GM19193 (cell line): ENCODE measurements around the gene PTPRN2.

Source experiments
- POLR2A ChIP-seq: IDR thresholded peaks from 4 replicates; pipeline ENCODE4 v1.6.1; 2011; ENCODE audit not compliant: insufficient read depth, insufficient read length; ENCODE audit errors: extremely low read depth

PTPRN2 gene

DNA sequence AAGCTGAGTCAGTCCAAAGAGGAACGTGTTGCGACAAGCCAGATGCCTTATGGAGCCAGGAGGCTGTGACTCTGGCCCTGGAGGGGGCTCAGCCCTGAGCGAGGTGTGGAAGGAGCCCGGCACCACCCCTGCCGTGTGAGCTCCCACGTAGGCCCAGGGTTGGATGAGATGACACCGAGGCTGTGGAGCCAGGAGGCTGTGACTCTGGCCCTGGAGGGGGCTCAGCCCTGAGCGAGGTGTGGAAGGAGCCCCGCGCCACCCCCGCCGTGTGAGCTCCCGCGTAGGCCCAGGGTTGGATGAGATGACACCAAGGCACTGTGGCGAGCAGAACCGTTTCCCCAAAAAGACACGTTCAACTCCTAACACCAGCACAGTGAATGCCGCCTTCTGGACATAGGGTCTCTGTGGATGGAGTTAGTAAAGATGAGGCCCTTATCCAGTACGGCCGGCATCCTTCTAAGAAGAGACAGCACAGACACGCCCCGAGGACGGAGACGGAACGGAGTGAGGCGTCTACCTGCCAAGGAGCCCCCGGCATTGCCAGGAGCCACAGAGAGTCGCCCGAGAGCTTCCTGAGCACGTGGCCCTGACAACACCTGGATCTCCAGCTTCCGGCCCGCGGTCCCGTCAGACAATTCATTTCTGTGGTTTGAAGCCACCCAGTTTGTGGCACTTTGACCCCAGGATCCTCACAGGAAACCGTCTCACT, 778.3 kb downstream of the PTPRN2 start:
- TF ChIP-seq POLR2A: no peak

DNA sequence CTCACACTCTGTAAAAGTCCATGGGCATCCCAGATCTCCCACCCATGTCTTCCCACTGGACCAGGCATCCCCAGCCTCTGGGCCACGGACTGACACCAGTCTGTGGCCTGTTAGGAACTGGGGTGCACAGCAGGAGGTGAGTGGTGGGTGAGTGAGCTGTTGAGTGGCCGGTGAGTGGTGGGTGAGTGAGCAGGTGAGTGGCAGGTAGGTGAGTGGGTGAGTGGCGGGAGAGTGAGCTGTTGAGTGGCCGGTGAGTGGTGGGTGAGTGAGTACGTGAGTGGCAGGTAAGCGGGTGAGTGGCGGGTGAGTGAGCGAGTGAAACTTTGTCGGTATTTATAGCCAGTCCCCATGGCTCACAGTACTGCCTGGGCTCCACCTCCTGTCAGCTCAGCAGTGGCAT, 779.6 kb downstream of the PTPRN2 start:
- TF ChIP-seq POLR2A: no peak

DNA sequence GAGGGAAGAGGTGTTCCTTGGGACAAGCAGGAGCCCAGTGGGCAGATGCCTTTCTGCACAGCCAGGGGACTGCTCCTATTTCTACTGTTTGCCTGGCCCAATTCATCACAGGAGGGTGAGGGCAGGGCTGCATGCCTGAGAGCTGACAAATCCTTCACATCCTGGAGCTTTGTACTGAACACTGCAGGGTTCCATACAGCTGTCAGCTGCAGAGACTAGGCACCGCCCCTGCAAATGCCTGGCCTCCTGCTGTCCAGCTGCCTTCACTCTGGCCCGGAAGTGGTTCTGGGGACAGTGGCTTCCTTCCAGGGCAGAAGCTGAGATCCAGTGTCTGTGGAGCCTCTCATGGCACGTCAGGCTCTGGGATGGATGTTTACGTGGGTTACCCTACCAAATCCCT, 780.1 kb downstream of the PTPRN2 start:
- TF ChIP-seq POLR2A: no peak

DNA sequence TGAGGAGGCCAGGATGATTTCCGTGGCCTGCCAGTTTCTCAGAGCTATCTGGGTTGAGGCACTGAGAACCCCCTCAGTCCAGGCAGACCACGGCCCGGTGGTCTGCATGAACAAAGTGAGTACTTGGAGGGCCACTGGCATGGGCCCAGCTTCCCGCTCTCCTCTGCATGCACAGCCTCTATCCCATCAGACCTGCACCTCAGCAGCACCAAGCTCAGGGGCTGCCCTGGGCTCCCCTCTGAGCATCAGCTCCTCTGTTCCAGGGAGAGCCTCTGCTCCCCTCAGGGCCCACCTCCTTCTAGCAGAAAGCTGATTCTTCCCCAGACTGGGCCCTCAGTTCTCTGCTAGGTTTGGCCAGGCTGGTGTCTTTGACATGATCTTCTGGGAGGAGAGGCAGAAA, 780.9 kb downstream of the PTPRN2 start:
- TF ChIP-seq POLR2A: no peak

DNA sequence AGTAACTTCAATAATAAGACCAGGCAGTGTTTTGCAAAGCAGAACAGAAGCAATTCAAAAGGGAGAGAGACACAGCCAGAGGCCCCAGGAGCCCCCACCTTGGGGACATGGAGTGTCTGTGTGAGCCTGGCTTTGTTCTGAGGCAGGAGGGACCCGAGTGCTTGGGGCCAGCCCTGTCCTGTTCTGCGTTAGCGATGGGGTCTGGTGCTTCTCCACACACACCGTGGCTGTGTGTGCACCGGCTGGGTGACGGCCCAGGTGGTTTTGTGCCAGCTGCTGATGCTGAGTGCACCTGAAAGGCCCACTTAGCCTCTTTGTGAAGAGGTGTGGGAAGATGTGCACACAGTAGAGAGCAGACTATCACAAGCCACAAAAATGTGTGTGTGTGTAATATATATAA, 781.9 kb downstream of the PTPRN2 start:
- TF ChIP-seq POLR2A: no peak

DNA sequence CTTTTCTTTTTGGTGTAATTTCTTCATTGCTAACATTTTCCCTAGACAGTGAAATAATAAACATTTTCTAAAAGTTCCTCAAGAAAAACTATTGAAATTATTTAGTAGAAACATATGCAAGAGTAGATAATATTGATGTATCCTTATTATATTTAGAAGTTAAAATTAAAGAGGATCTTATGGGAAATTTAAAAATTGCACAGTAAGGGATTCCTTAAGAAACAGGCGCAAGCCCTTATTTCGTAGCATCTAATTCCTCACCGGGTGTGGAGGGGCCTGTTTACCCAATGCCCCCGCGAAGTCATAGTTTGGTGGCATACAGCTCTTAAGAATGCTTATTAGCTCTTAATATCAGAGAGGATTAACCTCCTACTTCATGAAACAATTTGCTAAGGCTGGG, 783.7 kb downstream of the PTPRN2 start:
- TF ChIP-seq POLR2A: no peak

DNA sequence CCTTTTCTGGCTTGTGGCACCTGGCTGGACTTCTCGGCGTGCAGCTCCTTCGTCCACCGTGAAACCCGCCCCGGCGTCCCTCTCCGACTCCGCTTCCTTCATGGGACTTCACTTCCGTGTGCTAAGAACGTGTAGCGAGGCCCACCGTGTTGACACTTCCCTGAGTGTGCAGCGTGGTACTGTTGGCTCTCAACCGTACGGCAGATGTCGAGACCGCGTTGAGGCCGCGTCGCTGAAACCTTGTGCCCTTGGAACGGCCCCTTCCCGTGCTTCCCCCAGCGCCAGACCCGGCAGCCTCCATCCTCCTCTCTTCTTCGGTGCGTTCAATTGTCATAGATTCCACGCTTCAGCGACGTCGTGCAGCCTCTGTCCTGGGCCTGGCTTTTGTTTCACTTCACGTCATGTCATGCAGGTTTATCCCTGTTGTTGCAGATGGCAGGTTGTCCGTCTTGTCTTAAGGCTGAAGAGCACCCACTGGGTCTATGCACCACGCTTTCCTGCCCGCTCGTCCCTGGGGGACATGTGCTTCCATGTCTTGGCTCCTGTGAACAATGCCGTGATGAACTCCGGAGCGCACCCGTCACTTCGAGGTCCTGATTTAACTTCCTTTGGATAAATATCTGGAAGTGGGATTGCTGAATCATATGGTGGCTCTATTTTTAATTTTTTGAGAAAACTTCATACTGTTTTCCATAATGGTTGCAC, 785.5 kb downstream of the PTPRN2 start:
- TF ChIP-seq POLR2A: no peak

DNA sequence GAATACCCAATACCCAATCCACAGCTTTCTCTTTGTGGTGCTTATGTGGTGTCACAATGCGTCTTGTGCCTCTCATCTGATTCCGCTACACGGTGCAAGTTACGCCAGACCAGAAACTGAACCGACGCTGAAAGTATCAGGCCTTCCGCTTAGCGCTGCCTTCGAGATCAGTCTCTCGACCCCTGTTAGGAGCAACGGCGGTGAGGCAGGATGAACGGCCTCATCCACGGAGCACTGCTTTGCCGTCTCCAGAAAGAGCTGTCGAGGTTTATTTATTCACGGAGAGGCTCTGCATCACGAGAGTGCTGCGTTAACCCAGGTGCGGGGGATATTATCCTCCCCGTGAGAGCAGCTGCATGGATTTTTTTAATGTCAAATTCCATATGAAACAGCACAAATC, 786.5 kb downstream of the PTPRN2 start:
- no peak for TF ChIP-seq POLR2A

DNA sequence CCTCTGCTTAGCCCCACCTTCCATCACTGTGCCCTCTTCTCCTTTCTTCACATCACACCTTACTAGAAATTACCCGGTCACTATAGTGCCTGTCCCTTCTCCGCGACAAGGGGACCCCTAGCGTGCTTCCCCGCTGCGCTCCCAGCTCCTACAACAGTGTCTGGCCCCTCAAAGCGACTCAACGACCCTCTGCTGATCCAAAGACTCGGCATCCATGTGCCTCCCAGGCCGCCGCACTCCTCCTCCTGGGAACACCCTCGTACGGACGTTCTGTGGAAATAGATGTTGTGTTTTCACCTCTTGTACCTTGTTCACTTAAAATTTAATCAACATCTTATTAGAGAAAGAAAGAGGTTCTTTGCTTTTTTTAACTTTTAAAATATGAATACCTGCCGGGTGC, 787.3 kb downstream of the PTPRN2 start:
- no peak for TF ChIP-seq POLR2A

DNA sequence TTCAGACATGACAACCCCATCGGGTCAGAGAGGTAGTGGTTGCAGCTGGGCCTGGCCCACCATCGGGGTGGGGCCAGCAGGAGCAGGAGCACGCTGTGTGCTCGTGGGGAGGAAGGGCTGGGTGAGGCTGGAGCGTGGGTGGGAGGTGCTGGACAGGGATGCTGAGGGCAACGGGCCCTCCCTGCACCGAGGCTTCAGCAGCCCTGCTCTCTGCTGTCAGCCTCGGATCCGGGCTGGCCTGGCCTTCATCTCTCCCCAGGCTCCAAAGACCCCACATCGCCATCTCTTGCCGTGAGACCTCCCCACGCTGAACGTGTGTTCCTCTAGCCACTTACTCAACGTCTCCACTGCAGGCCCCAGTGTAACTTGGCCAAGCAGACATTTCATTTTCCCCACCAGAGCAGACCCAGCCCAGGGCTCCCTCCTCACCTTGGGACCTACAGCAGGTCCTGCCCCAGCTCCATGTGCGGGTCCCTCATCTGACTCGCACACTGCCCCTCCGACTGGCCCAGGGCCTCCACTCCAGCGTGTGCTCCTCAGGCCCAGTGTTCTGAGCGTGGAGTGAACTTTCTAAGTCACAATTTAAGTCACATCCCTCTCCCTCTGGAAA, 788.4 kb downstream of the PTPRN2 start:
- no peak for TF ChIP-seq POLR2A

DNA sequence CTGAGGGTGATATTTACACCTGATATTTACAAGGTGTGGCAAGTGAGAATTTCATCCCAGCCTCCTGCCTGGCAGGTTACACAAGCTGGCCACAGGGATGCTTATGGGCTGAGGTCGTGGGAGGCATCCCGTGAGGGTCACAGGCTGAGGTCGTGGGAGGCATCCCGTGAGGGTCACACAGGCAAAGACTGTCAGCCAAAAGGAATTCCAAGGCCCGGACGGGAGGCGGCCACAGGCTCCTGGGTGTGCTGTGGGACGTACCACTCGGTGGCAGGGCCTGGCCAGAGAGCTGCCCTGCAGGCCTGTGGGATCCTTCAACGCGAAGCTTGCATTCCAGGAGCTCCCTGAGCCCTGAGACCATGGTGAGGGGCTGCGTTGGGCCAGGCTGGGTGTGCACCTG, 790.3 kb downstream of the PTPRN2 start:
- no peak for TF ChIP-seq POLR2A

DNA sequence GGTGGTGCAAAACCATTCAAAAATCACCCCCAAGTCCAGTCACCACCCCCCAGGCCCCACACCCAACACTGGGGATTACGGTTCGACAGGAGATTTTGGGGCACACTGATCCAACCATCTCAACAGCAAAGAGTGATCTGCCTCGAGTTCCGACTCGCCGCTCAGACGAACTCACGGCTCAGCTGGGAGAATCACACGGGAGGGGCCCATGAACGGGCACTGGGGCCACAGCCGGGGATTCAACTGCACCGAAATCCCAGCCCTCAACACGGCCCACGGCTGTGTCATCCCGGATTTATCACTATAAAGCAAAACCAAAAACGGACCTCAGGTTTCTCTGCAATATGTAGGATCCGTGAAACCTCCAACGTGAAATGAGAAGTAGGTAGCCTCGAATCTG, 790.8 kb downstream of the PTPRN2 start:
- TF ChIP-seq POLR2A: no peak

DNA sequence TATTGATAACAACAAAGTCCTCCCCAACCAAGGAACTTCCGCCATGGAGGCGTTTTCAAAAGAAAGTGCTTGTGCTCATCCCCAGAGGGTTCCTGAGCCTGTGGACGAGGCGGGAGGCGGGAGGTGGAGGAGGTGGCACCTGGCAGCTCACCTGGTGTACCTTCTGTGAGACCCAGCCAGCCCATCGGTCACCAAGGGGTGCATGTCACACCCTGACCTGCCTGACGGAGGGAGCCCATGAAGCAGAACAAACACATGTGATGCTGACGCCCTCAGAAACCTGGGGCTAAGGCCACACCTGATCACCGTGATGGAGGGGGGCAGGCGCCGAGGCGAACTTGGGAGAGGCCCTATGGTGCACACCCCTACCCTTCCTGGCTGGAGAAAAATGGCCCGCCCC, 792.0 kb downstream of the PTPRN2 start:
- TF ChIP-seq POLR2A: no peak

DNA sequence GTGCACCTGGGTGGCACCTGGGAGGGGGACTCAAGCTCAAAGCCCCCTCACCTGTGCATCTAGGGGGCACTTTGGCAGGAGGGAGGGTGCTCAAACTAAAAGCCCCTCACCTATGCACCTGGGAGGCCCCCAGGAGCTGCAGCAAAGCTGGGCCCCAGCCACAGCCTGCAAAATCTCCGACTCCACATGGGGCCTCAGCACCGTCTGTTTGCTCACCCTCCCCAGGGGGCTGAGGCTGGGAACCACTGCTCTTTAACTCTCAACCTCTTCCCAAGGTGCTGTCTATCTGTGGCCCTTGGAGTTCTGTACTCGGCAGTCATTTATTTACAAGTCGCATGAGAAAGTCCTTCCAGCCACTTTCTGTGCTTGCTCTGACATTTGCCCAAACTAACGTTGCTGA, 792.4 kb downstream of the PTPRN2 start:
- no peak for TF ChIP-seq POLR2A

DNA sequence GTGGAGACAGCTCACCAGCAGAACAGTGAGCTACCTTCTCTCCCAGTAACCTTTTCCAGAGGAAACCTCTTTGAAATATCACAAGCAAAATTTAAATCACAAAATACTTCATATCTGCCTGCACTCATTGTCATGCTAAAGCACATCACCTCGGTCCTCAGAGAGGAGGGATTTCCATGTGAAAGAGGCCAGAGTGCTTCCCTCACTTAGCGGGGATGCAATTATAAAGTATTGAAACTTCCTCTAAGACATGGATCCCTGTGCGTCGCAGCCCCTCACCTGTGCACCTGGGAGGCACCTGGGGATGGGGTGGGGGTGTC, 792.9 kb downstream of the PTPRN2 start:
- no peak for TF ChIP-seq POLR2A
